Suprapubic skin (tissue), 3 donors: Measurements from ENCODE around the gene LRIT2.

Source experiments
- POLR2AphosphoS5 ChIP-seq, 3 donors: sonication (generic); formaldehyde crosslinking; IDR thresholded peaks; one replicate each; pipeline ENCODE4 v1.6.1; 2017; ENCODE audit warnings: antibody characterized with exemption in 3 of 3
- TF ChIP-seq, protein P1 (sequence below), 2 donors: fragments of 200-600 bp in 1 of 2; fragments of 450-650 bp in 1 of 2; sonication (generic) in 1 of 2; IDR thresholded peaks; one replicate each; pipeline ENCODE4 v1.5.1; 2016 to 2019; ENCODE audit warnings: antibody characterized with exemption in 2 of 2, mild to moderate bottlenecking in 1 of 2, moderate library complexity in 1 of 2

DNA sequence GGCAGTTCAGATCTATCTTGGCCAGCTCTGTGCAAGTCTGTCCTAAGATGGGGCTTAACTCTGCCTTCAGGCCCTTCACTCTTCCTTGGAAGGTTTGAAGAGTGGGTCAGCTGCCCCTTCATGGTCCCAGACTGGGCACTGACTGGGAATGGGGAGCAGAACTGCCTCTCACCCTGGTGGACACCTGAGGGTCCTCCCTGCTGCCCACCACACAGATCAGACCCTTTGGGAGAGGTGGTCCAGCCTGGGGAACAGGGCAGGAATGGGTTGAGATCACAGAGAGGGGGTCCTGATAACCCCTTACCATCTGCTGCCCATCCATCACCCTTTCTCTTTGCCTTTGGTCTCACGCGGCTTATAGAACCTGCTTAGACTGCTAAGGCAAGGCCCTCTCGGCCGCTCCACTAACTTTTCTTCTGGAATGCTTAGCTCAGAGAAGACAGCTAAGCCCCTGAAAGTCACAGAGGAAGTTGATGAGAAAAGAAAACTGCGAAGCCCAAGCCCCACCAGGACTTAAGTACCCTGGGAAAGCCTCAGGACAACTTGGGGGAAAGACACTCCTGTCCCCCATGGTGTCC, 31.4 kb downstream of the LRIT2 start:
- TF ChIP-seq, protein P1, sequence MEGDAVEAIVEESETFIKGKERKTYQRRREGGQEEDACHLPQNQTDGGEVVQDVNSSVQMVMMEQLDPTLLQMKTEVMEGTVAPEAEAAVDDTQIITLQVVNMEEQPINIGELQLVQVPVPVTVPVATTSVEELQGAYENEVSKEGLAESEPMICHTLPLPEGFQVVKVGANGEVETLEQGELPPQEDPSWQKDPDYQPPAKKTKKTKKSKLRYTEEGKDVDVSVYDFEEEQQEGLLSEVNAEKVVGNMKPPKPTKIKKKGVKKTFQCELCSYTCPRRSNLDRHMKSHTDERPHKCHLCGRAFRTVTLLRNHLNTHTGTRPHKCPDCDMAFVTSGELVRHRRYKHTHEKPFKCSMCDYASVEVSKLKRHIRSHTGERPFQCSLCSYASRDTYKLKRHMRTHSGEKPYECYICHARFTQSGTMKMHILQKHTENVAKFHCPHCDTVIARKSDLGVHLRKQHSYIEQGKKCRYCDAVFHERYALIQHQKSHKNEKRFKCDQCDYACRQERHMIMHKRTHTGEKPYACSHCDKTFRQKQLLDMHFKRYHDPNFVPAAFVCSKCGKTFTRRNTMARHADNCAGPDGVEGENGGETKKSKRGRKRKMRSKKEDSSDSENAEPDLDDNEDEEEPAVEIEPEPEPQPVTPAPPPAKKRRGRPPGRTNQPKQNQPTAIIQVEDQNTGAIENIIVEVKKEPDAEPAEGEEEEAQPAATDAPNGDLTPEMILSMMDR (IDR thresholded peaks at IDR 0.05): no peak
- TF ChIP-seq POLR2AphosphoS5 (IDR thresholded peaks at IDR 0.05): no peak
